SK-N-DZ (cell line): ENCODE data around the gene SPRTN.
"Not testable (repeated sequence)": the region's sequence is repeated elsewhere in the genome, so short reads cannot be mapped to it uniquely, and the experiment has no call there.

ENCODE experiments used
- DNase-seq: peaks from one replicate; pipeline ENCODE4 v3.0.0-alpha.2; 2015; ENCODE audit warnings: low spot score

Gene SPRTN

GRCh38 chr1:231335663-231336602 is 2.2 kb upstream of the SPRTN start:
- no peak for DNase-seq

DNA sequence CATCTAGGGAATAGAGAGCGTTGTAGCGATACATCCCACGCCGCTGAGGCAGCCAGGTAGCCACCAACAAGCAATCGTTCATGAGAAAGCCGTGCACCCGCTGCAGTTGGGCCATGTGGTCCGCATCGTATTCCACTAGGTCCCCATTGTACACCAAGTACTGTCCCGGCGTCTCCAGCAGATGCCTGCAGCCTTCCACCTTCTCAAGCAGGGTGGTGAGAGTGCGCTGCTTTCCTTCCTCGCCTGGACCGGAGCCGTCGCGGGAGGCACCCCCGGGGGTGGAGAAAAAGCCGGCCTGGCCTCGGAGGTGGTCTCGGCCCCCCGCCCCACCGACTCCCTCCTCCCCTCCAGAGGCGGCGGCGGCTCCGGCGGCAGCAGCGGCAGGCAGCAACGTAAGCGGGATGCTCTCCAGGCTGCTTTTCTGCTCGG is 1.0 kb upstream of the SPRTN start:
- peak; percentile 10 for DNase-seq

DNA sequence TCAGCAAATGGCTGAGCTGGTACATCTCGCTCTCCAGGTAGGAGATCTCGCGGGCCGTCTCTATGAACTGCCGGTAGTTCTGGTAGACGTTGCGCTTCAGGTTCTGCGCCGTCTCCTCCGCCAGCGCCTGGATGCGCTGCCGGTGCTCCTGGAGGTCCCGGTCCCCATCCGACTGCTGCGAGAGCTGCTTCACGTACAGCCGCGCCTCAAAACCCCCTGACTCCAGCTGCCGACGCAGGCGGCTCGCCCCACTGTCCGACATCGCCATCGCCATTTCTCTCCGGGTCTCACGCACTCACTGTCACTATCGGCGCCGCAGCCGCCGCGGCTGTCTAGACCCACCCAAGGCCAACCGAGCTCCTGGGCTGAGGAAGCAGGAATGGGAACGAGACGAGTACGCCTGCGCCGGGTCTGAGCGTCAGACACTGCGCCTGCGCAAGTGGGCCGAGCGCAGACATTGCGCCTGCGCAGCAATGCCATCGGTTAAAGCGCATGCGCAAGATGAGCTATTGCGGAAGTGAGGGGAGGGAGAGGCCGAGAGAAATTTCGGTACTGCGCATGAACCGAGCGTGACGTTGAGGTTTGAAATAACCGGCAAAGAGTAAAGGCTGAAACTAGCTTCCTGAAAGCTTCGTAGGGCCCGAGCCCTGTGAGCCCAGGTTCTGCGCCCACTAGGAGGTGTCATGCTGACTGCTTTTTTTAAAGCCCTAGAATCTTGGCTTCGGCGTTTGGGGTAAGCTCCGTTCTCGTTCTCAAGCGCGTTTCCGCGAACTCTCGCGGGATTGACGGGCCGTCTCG is 422 bp upstream of the SPRTN start, which contains the start of gene EXOC8:
TSS of gene EXOC8 (minus strand) at position 381 of the 798 bp plus-strand sequence. CDS start at position 274, 107 bp downstream.
- peak; percentile 97 for DNase-seq

- DNase-seq: no peak
These were observed 2.4 kb downstream of the SPRTN start for GRCh38 chr1:231340328-231341013.

DNA sequence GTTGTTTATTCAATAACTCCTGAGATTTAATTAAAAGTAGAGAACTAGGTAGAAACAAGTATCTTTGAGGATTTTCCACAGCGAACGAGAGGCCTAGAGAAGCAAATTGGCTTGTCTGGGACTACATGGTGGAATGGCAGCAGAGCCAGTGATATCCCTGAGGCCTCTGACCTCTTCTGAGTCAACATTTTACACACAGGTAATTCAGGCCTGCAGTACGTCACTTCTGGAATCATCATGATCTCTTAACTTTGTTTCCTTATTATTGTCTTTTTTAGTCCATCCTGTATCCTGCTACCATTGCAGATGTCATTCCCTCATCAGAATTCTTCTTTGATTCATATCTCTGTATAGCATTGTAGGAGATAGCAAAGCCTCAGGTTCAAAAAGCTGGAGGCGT is 9.9 kb downstream of the SPRTN start:
- DNase-seq: no peak

- no peak for DNase-seq
These were observed 10.3 kb downstream of the SPRTN start for GRCh38 chr1:231348442-231348841.

- DNase-seq: not testable (repeated sequence)
These were observed 10.8 kb downstream of the SPRTN start for GRCh38 chr1:231348856-231349255.

DNA sequence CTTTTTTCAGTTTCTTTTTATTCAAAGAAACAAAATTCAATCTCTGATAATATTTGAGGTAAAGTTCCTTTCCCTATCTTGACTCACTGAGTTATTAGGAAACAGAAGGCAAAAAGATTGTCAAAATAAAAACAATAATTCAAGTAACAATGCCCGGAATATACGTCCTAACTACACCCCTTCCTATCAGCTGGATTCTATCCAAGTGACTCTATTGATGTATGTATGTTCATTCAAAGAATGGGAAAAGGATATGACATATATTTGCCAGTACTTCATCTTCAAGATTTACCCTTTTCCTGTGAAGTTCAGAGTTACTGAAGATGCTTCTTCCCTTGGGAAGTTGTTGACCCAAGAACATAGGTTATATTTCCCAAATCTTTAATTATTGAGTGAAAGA is 13.7 kb downstream of the SPRTN start:
- no peak for DNase-seq

DNA sequence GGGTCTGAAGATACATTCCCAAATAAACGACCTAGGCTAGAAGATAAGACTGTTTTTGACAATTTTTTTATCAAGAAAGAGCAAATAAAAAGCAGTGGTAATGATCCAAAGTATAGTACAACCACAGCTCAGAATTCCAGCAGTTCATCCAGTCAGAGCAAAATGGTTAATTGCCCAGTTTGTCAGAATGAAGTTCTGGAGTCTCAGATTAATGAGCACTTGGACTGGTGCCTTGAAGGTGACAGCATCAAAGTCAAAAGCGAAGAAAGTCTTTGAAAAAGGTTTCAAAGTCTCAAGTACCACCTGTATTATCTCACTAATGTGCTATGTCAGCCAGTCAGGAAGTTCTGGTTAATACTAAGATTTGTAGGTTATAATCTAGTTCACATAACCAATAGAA is 15.0 kb downstream of the SPRTN start:
- no peak for DNase-seq

GRCh38 chr1:231354330-231355020 is 16.4 kb downstream of the SPRTN start:
- no peak for DNase-seq

GRCh38 chr1:231355171-231355570 is 17.1 kb downstream of the SPRTN start:
- no peak for DNase-seq

DNA sequence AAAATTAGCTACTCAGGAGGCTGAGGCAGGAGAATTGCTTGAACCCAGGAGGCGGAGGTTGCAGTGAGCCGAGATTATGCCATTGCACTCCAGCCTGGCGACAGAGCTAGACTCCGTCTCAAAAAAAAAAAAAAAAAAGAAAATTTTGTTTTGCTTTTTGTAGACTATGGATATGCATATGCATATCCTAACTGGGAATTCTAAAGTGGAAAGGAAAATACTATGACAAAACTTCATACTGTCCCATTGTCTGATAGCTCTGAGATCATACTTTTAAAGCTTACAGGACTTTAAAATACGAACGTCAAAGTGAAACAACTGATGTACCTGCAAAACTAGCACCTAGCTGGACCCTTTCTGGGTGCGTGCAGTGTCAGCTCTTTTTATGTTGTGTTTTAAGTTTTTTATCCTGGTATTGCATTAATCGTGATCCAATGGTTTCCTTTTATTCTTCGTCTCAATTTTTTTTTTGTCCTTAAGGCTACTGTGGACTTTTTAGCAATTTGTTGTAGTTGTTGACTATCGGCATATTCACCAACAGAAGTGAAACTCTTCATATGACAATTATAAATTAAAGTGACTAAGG is 19.2 kb downstream of the SPRTN start:
- no peak for DNase-seq

DNA sequence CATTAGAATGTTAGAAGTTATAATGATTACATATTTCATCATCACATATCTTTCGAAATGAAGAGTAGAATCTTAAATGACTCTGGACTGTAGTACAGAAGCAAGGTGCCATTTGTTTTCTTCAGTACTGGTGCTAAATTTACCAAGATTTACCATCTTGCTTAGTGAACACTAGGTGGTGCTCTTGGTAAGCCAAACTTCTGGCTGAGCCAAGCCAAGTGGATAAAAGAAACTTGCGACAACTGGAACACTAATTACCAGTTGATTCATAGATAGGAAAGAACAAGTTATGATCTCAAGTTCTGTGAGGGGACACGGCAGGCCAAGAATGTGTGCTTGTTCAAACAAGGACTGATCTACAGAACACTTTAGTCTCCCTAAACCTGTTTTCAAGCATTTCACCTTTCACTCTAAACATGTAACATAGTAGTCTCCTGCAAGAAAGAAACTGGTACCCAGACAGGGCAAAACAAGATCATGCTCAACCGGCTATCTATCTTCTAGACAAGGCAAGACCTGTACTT is 19.8 kb downstream of the SPRTN start:
- DNase-seq: peak; percentile 47

DNA sequence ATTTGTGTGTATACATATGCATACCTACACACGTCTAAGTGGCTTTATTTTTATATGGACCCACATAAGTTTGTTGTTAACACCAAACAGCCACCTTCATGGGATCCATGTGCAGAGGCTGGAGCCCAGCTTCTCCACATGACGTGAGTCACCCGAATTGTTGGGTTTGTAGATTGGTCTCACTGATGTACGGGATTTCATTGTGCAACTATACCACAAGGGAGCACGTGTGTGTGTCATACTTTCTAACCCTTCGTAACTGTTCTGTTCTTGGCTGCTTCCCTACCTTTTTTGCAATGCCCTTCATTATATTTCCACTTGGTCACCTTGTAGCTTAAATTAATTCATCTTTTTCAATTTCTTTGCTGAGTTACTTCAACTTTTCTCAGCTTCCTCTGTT is 21.0 kb downstream of the SPRTN start:
- DNase-seq: no peak

DNA sequence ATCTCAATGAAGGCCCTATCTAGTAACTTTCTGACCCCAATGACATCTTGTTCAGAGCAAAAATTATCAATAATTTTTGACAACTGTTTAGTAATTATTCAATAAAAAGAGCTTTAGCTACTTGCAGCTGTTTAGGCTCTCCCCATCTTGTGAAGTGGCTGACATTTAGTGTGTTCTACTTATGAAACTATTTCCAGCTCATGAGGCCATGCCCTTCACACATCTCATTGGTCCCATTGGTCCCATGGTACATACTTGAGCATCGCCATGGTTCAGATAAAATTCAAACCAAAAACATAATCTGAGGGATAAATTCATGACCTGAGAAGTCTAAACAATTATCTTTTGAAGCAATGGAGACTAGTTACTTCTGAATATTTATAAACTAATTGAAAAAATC is 24.2 kb downstream of the SPRTN start:
- no peak for DNase-seq

DNA sequence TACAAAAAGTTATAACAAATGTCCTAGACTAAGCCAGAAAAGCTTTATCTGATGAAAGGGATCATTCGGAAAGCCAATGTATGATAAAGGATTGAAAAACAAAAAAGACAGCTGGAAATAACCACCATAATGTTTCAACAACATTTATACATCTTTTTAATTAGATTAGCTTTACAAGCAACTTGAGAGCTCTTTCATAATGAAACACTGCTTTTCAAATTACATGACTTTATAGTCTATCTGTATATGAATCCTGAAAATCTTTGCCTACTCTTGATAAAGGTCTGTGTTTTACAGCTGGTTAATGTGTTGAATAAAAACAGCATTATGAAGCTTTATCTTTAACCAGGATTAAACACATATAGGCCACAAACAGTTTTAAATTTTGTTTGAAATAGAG is 25.5 kb downstream of the SPRTN start:
- DNase-seq: no peak

DNA sequence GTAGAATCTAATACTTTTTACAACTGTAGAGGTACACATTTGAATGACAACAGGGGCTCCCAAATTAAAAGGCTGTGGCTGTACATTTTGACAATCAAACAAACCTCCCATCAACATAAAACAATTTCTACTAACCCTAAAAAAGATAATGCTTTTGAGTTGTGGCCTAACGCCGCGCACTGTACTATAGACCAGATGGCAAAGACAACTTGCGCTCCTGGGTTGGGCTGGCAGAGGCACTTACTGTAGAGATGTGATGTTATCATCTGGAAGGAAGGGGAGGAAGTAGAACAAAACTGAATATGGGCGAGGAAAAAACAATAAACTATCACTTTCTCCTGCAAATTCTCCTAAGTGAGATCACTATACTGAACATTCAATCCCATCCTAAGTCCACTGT is 26.1 kb downstream of the SPRTN start:
- no peak for DNase-seq

DNA sequence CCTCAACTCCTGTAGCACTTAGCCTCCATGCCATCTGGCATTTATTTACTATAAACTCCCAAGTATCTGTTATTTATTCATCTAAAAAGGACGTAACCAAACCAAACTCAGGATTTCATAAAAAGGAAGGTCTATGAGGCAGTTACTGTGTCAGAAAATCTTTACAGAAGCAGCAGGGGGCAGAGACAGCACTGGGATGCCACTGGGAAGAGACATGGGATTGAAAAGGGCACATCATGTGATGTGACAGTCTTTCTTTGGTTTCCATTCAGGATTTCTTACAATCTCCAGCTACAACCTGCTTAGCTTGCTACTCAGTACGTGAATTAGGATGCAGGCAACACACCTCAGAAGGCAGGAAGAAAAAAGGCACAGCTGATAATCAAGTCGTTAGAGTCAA is 31.2 kb downstream of the SPRTN start:
- no peak for DNase-seq

GRCh38 chr1:231372501-231372900 is 34.4 kb downstream of the SPRTN start:
- DNase-seq: no peak

DNA sequence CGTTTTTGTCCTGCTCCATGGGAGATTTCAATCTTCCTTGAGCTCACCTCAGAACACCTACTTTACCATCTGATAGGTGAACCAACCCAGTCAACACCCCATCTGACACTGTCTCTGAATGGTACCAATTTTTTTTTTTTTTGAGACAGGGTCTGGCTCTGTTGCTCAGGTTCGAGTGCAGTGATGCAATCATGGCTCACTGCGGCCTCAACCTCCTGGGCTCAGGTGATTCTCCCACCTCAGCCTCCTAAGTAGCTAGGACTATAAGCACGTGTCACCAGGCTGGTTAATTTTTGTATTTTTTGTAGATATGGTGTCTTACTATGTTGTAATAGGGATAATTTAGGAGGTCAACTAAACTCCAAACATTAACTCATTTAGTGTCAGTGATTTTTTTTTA is 36.3 kb downstream of the SPRTN start:
- DNase-seq: no peak

GRCh38 chr1:231376101-231376500 is 38.0 kb downstream of the SPRTN start:
- DNase-seq: no peak
